Tibial nerve (tissue), 4 donors: ENCODE results near the gene SPATA19. TPM values are rescaled to one million over a fixed set of nuclear protein-coding genes. Genes with fewer than 3 reads are reported as not detected.
"Not testable (repeated sequence)": the region's sequence is repeated elsewhere in the genome, so short reads cannot be mapped to it uniquely, and the experiment has no call there.

Experiments
- DNase-seq, 2 donors: peaks; one replicate each; pipeline ENCODE4 v3.0.0-alpha.2; 2019; ENCODE audit warnings: low spot score in 2 of 2
- H3K27ac ChIP-seq, 4 donors: fragments of 200-600 bp; sonication (generic) in 3 of 4; one replicate each; pipeline ENCODE4 v1.5.1; 2017 to 2019; ENCODE audit warnings: mild to moderate bottlenecking in 1 of 4
- H3K27me3 ChIP-seq, 2 donors: fragments of 200-600 bp; sonication (generic) in 1 of 2; one replicate each; pipeline versions ENCODE4 v1.5.1 to v1.6.0; 2017 to 2019
- H3K36me3 ChIP-seq, 3 donors: fragments of 200-600 bp; sonication (generic); one replicate each; pipeline ENCODE4 v1.5.1; 2018 to 2019
- H3K4me1 ChIP-seq, 4 donors: fragments of 200-600 bp; sonication (generic) in 3 of 4; one replicate each; pipeline ENCODE4 v1.5.1; 2017 to 2019
- H3K4me3 ChIP-seq, 4 donors: fragments of 200-600 bp; sonication (generic) in 3 of 4; one replicate each; pipeline ENCODE4 v1.5.1; 2017 to 2019; ENCODE audit warnings: mild to moderate bottlenecking in 1 of 4, moderate library complexity in 1 of 4
- H3K9me3 ChIP-seq, 4 donors: fragments of 200-600 bp; sonication (generic) in 3 of 4; one replicate each; pipeline ENCODE4 v1.5.1; 2017 to 2019
- EP300 ChIP-seq, 2 donors: sonication (generic); formaldehyde crosslinking; IDR thresholded peaks; one replicate each; pipeline ENCODE4 v1.6.1; 2017; ENCODE audit warnings: antibody characterized with exemption in 2 of 2, mild to moderate bottlenecking in 1 of 2
- POLR2A ChIP-seq, 2 donors: fragments of 450-650 bp; IDR thresholded peaks; one replicate each; pipeline ENCODE4 v1.6.1; 2017; ENCODE audit warnings: antibody characterized with exemption in 2 of 2, mild to moderate bottlenecking in 2 of 2, moderate library complexity in 2 of 2
- WGBS, 2 donors: methylation state at CpG; one replicate each; pipeline ENCODE4 v1.1.5; 2018; 5-methylcytosine and 5-hydroxymethylcytosine counted together
- total RNA-seq, 4 donors: library from RNA; depleted of rRNA; stranded (reverse); fragments of >200 nt; gene quantifications; one replicate each; pipeline ENCODE4 v1.1.0, GENCODE V29; 2016
- TF ChIP-seq, protein P1 (sequence below), 5 experiments: fragments of 200-600 bp in 3 of 5; fragments of 450-650 bp in 2 of 5; sonication (generic) in 3 of 5; IDR thresholded peaks; one replicate each; pipeline ENCODE4 v1.5.1; 2016 to 2019; ENCODE audit warnings: antibody characterized with exemption in 5 of 5, mild to moderate bottlenecking in 3 of 5, moderate library complexity in 2 of 5

Gene SPATA19
- total RNA-seq, 4 donors from 2014 or later: not detected

DNA sequence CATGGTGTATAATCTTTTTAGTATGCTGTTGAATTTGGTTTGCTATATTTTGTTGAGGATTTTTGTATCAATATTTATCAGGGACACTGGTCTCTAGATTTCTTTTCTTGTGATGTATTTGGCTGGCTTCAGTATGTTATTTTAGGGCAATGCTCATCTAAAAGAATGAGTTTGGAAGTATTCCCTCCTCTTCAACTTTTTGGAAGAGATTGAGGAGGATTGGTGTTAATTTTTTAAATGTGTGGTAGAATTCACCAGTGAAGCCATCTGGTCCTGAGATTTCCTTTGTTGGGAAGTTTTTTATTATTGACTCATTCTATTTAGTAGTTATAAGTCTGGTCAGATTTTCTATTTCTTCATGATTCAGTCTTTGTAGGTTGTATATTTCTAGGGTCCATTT, 22.1 kb upstream of the SPATA19 start:
- no peaks in the 10 kb centered on the region for H3K36me3 ChIP-seq
- H3K27ac ChIP-seq: no peak overlapping the region
- no peaks in the 10 kb centered on the region for H3K9me3 ChIP-seq
- TF ChIP-seq EP300 (IDR thresholded peaks at IDR 0.05): no peak
- TF ChIP-seq, protein P1, sequence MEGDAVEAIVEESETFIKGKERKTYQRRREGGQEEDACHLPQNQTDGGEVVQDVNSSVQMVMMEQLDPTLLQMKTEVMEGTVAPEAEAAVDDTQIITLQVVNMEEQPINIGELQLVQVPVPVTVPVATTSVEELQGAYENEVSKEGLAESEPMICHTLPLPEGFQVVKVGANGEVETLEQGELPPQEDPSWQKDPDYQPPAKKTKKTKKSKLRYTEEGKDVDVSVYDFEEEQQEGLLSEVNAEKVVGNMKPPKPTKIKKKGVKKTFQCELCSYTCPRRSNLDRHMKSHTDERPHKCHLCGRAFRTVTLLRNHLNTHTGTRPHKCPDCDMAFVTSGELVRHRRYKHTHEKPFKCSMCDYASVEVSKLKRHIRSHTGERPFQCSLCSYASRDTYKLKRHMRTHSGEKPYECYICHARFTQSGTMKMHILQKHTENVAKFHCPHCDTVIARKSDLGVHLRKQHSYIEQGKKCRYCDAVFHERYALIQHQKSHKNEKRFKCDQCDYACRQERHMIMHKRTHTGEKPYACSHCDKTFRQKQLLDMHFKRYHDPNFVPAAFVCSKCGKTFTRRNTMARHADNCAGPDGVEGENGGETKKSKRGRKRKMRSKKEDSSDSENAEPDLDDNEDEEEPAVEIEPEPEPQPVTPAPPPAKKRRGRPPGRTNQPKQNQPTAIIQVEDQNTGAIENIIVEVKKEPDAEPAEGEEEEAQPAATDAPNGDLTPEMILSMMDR (IDR thresholded peaks at IDR 0.05): no peak
- TF ChIP-seq POLR2A (IDR thresholded peaks at IDR 0.05): no peak
- no peaks in the 10 kb centered on the region for H3K27me3 ChIP-seq
- no peaks in the 10 kb centered on the region for H3K4me1 ChIP-seq
- DNase-seq: no peak
- H3K4me3 ChIP-seq: no peak overlapping the region

DNA sequence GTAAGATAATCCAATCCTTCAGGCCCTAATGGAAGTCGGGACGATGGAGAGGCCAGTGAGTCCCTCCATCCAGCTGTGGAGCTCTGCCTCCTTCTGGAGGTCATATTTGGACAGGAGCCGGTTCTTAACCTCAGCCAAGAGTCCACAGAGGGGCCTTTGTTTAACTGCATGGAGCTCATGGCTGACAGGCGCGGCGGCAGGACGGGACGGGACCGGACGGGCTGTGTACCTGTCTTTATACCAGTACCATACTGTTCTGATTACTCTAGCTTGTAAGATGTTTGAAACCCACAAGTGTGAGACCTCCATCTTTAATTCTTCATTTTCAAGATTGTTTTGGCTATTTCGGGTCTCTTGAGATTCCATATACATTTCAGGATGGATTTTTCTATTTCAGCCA, 20.2 kb upstream of the SPATA19 start:
- no peaks in the 10 kb centered on the region for H3K9me3 ChIP-seq
- WGBS, 2 donors: 92 to 94% methylated on average over 11 of the region's 11 CpGs
- H3K4me3 ChIP-seq: no peak overlapping the region
- H3K4me1 ChIP-seq: no peaks in the 10 kb centered on the region
- H3K27ac ChIP-seq: no peak overlapping the region
- TF ChIP-seq POLR2A (IDR thresholded peaks at IDR 0.05) (no peak), EP300 (IDR thresholded peaks at IDR 0.05) (no peak)
- TF ChIP-seq, protein P1 (IDR thresholded peaks at IDR 0.05): no peak
- DNase-seq: no peak
- no peaks in the 10 kb centered on the region for H3K36me3 ChIP-seq
- H3K27me3 ChIP-seq: no peaks in the 10 kb centered on the region

DNA sequence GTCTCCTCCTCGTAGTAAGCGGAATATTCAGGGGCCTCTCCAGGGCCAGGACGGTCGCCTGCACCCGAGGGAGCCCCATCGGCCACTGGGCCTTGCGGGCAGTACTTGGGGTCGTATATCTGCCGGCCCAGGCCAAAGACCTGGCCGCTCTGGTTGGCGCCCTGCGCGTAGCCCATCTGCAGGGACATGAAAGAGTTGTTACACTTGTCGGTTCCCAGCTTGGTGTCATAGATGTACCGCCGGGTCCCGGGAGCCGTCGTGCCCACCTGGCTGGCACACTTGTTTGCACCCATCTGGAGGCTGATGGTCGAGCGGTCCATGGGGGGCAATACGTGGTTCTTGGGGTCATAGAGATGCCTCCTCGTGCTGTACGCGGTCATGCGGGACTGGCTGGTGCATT, 19.4 kb upstream of the SPATA19 start:
- no peaks in the 10 kb centered on the region for H3K4me1 ChIP-seq
- no peaks in the 10 kb centered on the region for H3K9me3 ChIP-seq
- WGBS, 2 donors: 96 to 97% methylated on average over 25 of the region's 26 CpGs
- TF ChIP-seq EP300 (IDR thresholded peaks at IDR 0.05) (no peak), POLR2A (IDR thresholded peaks at IDR 0.05) (no peak)
- TF ChIP-seq, protein P1 (IDR thresholded peaks at IDR 0.05): no peak
- H3K27me3 ChIP-seq: no peaks in the 10 kb centered on the region
- no peak for DNase-seq
- H3K4me3 ChIP-seq: no peak overlapping the region
- no peaks in the 10 kb centered on the region for H3K36me3 ChIP-seq
- H3K27ac ChIP-seq: no peak overlapping the region

DNA sequence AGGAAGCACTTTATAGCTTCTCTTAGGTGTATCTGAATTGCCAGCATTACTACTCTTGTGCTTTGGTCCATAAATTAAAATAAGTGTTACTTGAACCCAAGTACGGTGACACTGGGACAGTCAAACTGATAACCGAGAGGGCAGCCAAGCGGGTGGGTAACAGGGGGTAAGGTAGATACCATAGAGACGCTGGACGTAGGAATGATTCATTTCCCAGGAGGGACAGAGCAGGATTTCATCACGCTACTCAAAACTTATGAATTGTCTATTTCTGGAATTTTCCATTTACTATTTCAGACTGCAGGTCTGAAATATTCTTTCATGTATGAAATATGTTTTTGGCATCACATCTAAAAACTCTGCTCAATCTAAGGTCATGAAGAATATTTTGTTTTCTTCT, 14.8 kb upstream of the SPATA19 start:
- no peak overlapping the region for H3K27ac ChIP-seq
- no peaks in the 10 kb centered on the region for H3K4me1 ChIP-seq
- H3K27me3 ChIP-seq: no peaks in the 10 kb centered on the region
- H3K36me3 ChIP-seq: no peaks in the 10 kb centered on the region
- no peak for DNase-seq
- no peaks in the 10 kb centered on the region for H3K9me3 ChIP-seq
- no peak for TF ChIP-seq POLR2A (IDR thresholded peaks at IDR 0.05)
- no peak for TF ChIP-seq EP300 (IDR thresholded peaks at IDR 0.05)
- TF ChIP-seq, protein P1 (IDR thresholded peaks at IDR 0.05): no peak
- no peak overlapping the region for H3K4me3 ChIP-seq
- WGBS, 2 donors: 58 to 65% methylated on average over 6 of the region's 6 CpGs

DNA sequence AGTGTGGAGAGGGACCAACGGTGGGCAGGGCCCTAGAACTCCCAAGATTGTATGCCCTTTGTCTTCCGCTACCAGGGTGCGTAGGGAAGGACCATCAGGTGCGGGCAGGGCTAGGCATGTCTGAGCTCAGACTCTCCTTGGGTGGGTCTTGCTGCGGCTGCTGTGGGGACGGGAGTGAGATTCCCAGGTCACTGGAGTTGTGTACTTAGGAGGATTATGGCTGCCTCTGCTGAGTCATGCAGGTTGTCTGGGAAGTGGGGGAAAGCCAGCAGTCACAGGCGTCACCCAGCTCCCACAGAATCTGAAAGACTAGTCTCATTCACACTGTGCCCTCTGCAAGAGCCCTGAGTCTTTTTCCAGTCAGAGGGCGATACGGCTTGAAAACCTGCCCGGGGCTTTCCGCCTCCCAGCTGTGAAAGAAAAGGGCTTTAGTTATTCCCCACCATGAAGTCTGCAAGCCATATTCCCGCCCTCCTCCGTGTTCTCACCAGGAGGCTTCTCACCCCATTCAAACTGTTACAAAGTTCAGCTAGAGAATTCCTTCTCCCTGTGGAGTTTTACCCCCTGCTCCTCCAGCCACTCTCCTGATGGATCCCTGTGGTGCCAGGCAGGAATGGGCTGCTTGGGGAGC, 9.1 kb upstream of the SPATA19 start:
- H3K27ac ChIP-seq, H3K4me1 ChIP-seq, H3K36me3 ChIP-seq, H3K27me3 ChIP-seq, DNase-seq, H3K4me3 ChIP-seq: not testable (repeated sequence)
- peaks cover 0 to 17% (median 0%) of the 10 kb centered on the region in 4 donors for H3K9me3 ChIP-seq
- WGBS, 2 donors: 34 to 42% methylated on average over 13 of the region's 13 CpGs

DNA sequence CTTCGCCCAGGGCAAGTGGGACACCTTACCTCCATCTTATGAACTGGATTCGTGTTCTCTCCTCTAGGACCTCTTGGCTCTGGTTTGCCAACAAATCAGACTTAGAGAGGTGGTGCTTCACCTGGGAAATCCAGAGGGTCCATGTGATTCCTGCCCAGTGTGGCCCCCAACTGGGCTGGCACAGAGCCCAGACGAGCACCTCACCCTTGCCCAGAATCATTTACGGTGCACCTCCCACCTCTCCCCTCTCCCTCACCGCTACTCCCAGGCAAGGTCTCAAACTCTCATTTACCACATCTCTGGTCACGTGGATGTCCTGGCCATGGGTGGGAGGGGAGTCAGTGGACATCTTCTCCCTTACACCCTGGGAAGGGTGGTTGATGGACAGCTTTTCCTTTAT, 1.1 kb downstream of the SPATA19 start:
- peaks cover 0 to 11% (median 0%) of the 10 kb centered on the region in 4 donors for H3K9me3 ChIP-seq
- DNase-seq: no peak
- TF ChIP-seq, protein P1 (IDR thresholded peaks at IDR 0.05): no peak
- TF ChIP-seq POLR2A (IDR thresholded peaks at IDR 0.05) (no peak), EP300 (IDR thresholded peaks at IDR 0.05) (no peak)
- H3K4me1 ChIP-seq: no peaks in the 10 kb centered on the region
- H3K27me3 ChIP-seq: no peaks in the 10 kb centered on the region
- no peak overlapping the region for H3K27ac ChIP-seq
- no peaks in the 10 kb centered on the region for H3K36me3 ChIP-seq
- no peak overlapping the region for H3K4me3 ChIP-seq
- WGBS, 2 donors: 73 to 77% methylated on average over 6 of the region's 6 CpGs
